GM12878 (cell line): ENCODE results near the gene QRFP. TPM values are rescaled to one million over a fixed set of nuclear protein-coding genes. Genes with fewer than 3 reads are reported as not detected.

ENCODE experiments used
- ATAC-seq: fragments of 200-7000 bp; cut with Tn5 transposase; 3 replicates; pipeline ENCODE4 v1.9.1; 2020; ENCODE audit warnings: mild to moderate bottlenecking, moderate library complexity
- BruUV-seq: library from RNA; stranded (reverse); fragments of 400-500 nt; replicated peaks from 2 replicates; lab custom pipeline; 2021; lab: Mats Ljungman, UMichigan
- CTCF ChIA-PET: fragments of 300-600 bp; sonication (Branson Sonifier 250); formaldehyde crosslinking; extraction: SDS; loops from one replicate; lab custom pipeline; 2021; ENCODE audit warnings: inconsistent platforms; lab: Yijun Ruan, JAX
- POLR2A ChIA-PET: fragments of 350-600 bp; formaldehyde crosslinking; extraction: SDS; loops from one replicate; lab custom pipeline; 2021; ENCODE audit warnings: inconsistent platforms; lab: Charles Lee
- RAD21 ChIA-PET: fragments of 300-600 bp; sonication (Branson Sonifier 250); formaldehyde crosslinking; loops from one replicate; lab custom pipeline; 2023; ENCODE audit warnings: antibody characterized with exemption; ENCODE audit not compliant: unreplicated experiment; lab: Charles Lee
- SMC1A ChIA-PET: fragments of 300-600 bp; sonication (Branson Sonifier 250); formaldehyde crosslinking; loops from one replicate; lab custom pipeline; 2023; ENCODE audit not compliant: unreplicated experiment, uncharacterized antibody; lab: Charles Lee
- DNase-seq: peaks from one replicate; pipeline ENCODE4 v3.0.0-alpha.2; 2011; ENCODE audit warnings: low read depth, low spot score
- FAIRE-seq: peaks from 3 replicates; lab custom pipeline; 2011; peaks lifted over from hg19 to GRCh38; lab: Jason Lieb, UNC
- H2AFZ ChIP-seq: 2 replicates; pipeline ENCODE4 v1.6.0; 2011; ENCODE audit warnings: low read depth, low read length, control low read depth; ENCODE audit not compliant: control insufficient read depth
- H3K27ac ChIP-seq: 2 replicates; pipeline ENCODE4 v1.5.1; 2011; ENCODE audit warnings: control low read depth; ENCODE audit not compliant: control insufficient read depth, insufficient read depth
- H3K27me3 ChIP-seq, 2 experiments: replicated peaks in 1 of 2; 2 replicates each; pipeline versions ENCODE4 v1.6.0 to v1.6.1; 2011; ENCODE audit warnings: low read length in 1 of 2; ENCODE audit not compliant: control insufficient read depth in 2 of 2, insufficient read depth in 2 of 2
- H3K36me3 ChIP-seq, 2 experiments: 2 replicates each; pipeline ENCODE4 v1.5.1; 2011; ENCODE audit warnings: low read length in 1 of 2; ENCODE audit not compliant: control insufficient read depth in 2 of 2, insufficient read depth in 2 of 2
- H3K4me1 ChIP-seq: 2 replicates; pipeline ENCODE4 v1.6.1; 2011; ENCODE audit warnings: mild to moderate bottlenecking, low read length, moderate library complexity, mixed read lengths; ENCODE audit not compliant: control insufficient read depth, insufficient read depth
- H3K4me2 ChIP-seq: 2 replicates; pipeline ENCODE4 v1.6.0; 2011; ENCODE audit warnings: control low read depth; ENCODE audit not compliant: control insufficient read depth, insufficient read depth
- H3K4me3 ChIP-seq: fragments of 200-600 bp; sonication (generic); 2 replicates; pipeline ENCODE4 v1.5.1; 2016
- H3K79me2 ChIP-seq: 2 replicates; pipeline ENCODE4 v1.6.0; 2011; ENCODE audit warnings: low read length; ENCODE audit not compliant: control insufficient read depth, insufficient read depth
- H3K9ac ChIP-seq: 2 replicates; pipeline ENCODE4 v1.8.0; 2011; ENCODE audit warnings: low read length, control low read depth, mixed read lengths; ENCODE audit not compliant: control insufficient read depth, insufficient read depth
- H3K9me3 ChIP-seq: replicated peaks from 3 replicates; pipeline ENCODE4 v1.5.1; 2011; ENCODE audit warnings: mild to moderate bottlenecking, low read length; ENCODE audit not compliant: control insufficient read depth, insufficient read depth
- H4K20me1 ChIP-seq: 2 replicates; pipeline ENCODE4 v1.6.0; 2011; ENCODE audit not compliant: control insufficient read depth, insufficient read depth
- BMI1 ChIP-seq: fragments of 450-650 bp; IDR thresholded peaks from 2 replicates; pipeline ENCODE4 v1.6.1; 2016; ENCODE audit warnings: mild to moderate bottlenecking, moderate library complexity, borderline replicate concordance
- CBX5 ChIP-seq: sonication (generic); IDR thresholded peaks from 2 replicates; pipeline ENCODE4 v1.6.1; 2016; ENCODE audit warnings: low read depth, moderate library complexity, mild to moderate bottlenecking, inconsistent platforms
- DPF2 ChIP-seq: fragments of 450-650 bp; IDR thresholded peaks from 2 replicates; pipeline ENCODE4 v1.6.1; 2017; ENCODE audit warnings: mild to moderate bottlenecking
- E2F4 ChIP-seq: IDR thresholded peaks from 2 replicates; pipeline ENCODE4 v1.6.1; 2012; ENCODE audit warnings: low read depth, low read length, improper control_type of control experiment
- FOXK2 ChIP-seq: fragments of 450-650 bp; IDR thresholded peaks from 2 replicates; pipeline ENCODE4 v1.6.1; 2017; ENCODE audit warnings: mild to moderate bottlenecking, moderate library complexity
- HDGF ChIP-seq: fragments of 450-650 bp; IDR thresholded peaks from 2 replicates; pipeline ENCODE4 v1.6.1; 2016; ENCODE audit warnings: antibody characterized with exemption
- KDM1A ChIP-seq: fragments of 200-600 bp; sonication (generic); IDR thresholded peaks from 2 replicates; pipeline ENCODE4 v1.6.1; 2016; ENCODE audit warnings: borderline replicate concordance
- LARP7 ChIP-seq: fragments of 450-650 bp; IDR thresholded peaks from 2 replicates; pipeline ENCODE4 v1.6.1; 2017; ENCODE audit warnings: mild to moderate bottlenecking
- MTA3 ChIP-seq: IDR thresholded peaks from 2 replicates; pipeline ENCODE4 v1.6.1; 2012; ENCODE audit warnings: low read length, inconsistent platforms, borderline replicate concordance
- NFYB ChIP-seq: IDR thresholded peaks from 2 replicates; pipeline ENCODE4 v1.6.1; 2011; ENCODE audit warnings: low read depth, mild to moderate bottlenecking, low read length, improper control_type of control experiment, moderate library complexity; ENCODE audit not compliant: insufficient read depth
- RAD21 ChIP-seq: IDR thresholded peaks from 2 replicates; pipeline ENCODE4 v1.6.1; 2011; ENCODE audit warnings: mild to moderate bottlenecking, low read depth, low read length, moderate library complexity; ENCODE audit not compliant: insufficient read depth
- RAD51 ChIP-seq: fragments of 450-650 bp; IDR thresholded peaks from 2 replicates; pipeline ENCODE4 v1.6.1; 2016; ENCODE audit warnings: moderate library complexity, mild to moderate bottlenecking, inconsistent platforms
- RELB ChIP-seq: fragments of 450-650 bp; IDR thresholded peaks from 2 replicates; pipeline ENCODE4 v1.6.1; 2017; ENCODE audit warnings: low read depth, mild to moderate bottlenecking, moderate library complexity
- SIN3A ChIP-seq: IDR thresholded peaks from 2 replicates; pipeline ENCODE4 v1.6.1; 2012; ENCODE audit warnings: low read depth, low read length, improper control_type of control experiment
- SMAD1 ChIP-seq: fragments of 450-650 bp; IDR thresholded peaks from 2 replicates; pipeline ENCODE4 v1.6.1; 2018; ENCODE audit warnings: mild to moderate bottlenecking, low read depth; ENCODE audit not compliant: partially characterized antibody
- SRF ChIP-seq, 2 experiments: IDR thresholded peaks; 2 replicates each; pipeline ENCODE4 v1.6.1; 2011; ENCODE audit warnings: low read depth in 2 of 2, low read length in 2 of 2, mild to moderate bottlenecking in 1 of 2, moderate library complexity in 1 of 2
- TARDBP ChIP-seq: IDR thresholded peaks from 2 replicates; pipeline ENCODE4 v1.6.1; 2016; ENCODE audit warnings: borderline replicate concordance
- WGBS: methylation state at CpG from one replicate; pipeline ENCODE4 v1.1.6; 2016; ENCODE audit warnings: low lambda C conversion rate; ENCODE audit not compliant: insufficient replicate concordance, insufficient coverage; ENCODE audit errors: missing lambda C conversion rate; 5-methylcytosine and 5-hydroxymethylcytosine counted together
- in situ Hi-C: fragments of 300-500 bp; cut with MboI; formaldehyde crosslinking; loops from 9 replicates; pipeline ENCODE4 v1.14.3; 2018; ENCODE audit warnings: mixed read lengths
- intact Hi-C: fragments of 100-400 bp; cut with micrococcal nuclease; formaldehyde crosslinking; loops from one replicate; pipeline ENCODE4 v1.14.2; 2022; ENCODE audit not compliant: unreplicated experiment
- polyA plus RNA-seq, 11 experiments: library from polyadenylated mRNA; depleted of rRNA in 4 of 11; unstranded in 6 of 11; stranded (reverse) in 5 of 11; fragments of >200 nt; fragmentation: Nextera tagmentation in 4 of 11; fragmentation: Illumina TruSeq in 1 of 11; extraction: Ambion mirVana in 4 of 11; extraction: Trizol in 1 of 11; gene quantifications; 1 replicate in 1 of 11; 2 replicates in 10 of 11; pipeline versions ENCODE4 v1.2.1 to v1.2.3, GENCODE V29; 2011 to 2016; ENCODE audit warnings: inconsistent platforms in 2 of 11, missing spikeins in 2 of 11, low read depth in 1 of 11
- total RNA-seq, 4 experiments: library from RNA; depleted of rRNA in 3 of 4; stranded (reverse); fragments of >200 nt in 3 of 4; fragmentation: Illumina TruSeq in 1 of 4; extraction: Trizol in 1 of 4; gene quantifications; 2 replicates each; pipeline versions ENCODE4 v1.2.1 to v1.2.3, GENCODE V29; 2013 to 2021
- TF ChIP-seq, protein P1 (sequence below): fragments of 450-650 bp; formaldehyde crosslinking; IDR thresholded peaks from 2 replicates; pipeline ENCODE4 v1.5.0; 2022; ENCODE audit warnings: mild to moderate bottlenecking, missing genetic modification characterization
- TF ChIP-seq, protein P2 (sequence below): IDR thresholded peaks from 2 replicates; pipeline ENCODE4 v1.6.1; 2011; ENCODE audit warnings: borderline replicate concordance, low read depth, mild to moderate bottlenecking, moderate library complexity, mixed read lengths, low read length; ENCODE audit not compliant: insufficient read depth; ENCODE audit errors: extremely low read length

The QRFP gene
- total and polyA plus RNA-seq, 10 of the 15 experiments (the other 5 are each of a cell fraction or from before 2014, with no cell fraction given), result not detected

- no peak for DNase-seq
- no TSS peak for BruUV-seq
- Histone ChIP-seq H3K27ac (no peak overlapping the region), H3K27me3 (no peaks in the 10 kb centered on the region; a peak in 1 of 4 replicates), H2AFZ (no peak overlapping the region), H3K9me3 (no peaks in the 10 kb centered on the region), H4K20me1 (no peaks in the 10 kb centered on the region), H3K79me2 (no peaks in the 10 kb centered on the region), H3K4me1 (peaks cover 6% of the 10 kb centered on the region), H3K4me2 (no peak overlapping the region), H3K9ac (no peak overlapping the region), H3K4me3 (no peak overlapping the region), H3K36me3 (no peaks in the 10 kb centered on the region)
- WGBS, result 35% methylated on average over 14 of the region's 14 CpGs
- SMC1A ChIA-PET, result no interaction called here
- no peak for ATAC-seq
- in situ Hi-C loops (no loop called here), intact Hi-C loops (no loop called here)
- POLR2A ChIA-PET, result no interaction called here
- FAIRE-seq, result no peak
- CTCF ChIA-PET, result interaction anchor here (0.6 kb wide), 1 partner anchor 125 kb away, joined by 3 read pairs; no protein-coding TSS in a partner anchor
- RAD21 ChIA-PET, result no interaction called here
- no peak for TF ChIP-seq RAD51
- no peak for TF ChIP-seq TARDBP
- no peak for TF ChIP-seq CBX5
- TF ChIP-seq, protein P1, sequence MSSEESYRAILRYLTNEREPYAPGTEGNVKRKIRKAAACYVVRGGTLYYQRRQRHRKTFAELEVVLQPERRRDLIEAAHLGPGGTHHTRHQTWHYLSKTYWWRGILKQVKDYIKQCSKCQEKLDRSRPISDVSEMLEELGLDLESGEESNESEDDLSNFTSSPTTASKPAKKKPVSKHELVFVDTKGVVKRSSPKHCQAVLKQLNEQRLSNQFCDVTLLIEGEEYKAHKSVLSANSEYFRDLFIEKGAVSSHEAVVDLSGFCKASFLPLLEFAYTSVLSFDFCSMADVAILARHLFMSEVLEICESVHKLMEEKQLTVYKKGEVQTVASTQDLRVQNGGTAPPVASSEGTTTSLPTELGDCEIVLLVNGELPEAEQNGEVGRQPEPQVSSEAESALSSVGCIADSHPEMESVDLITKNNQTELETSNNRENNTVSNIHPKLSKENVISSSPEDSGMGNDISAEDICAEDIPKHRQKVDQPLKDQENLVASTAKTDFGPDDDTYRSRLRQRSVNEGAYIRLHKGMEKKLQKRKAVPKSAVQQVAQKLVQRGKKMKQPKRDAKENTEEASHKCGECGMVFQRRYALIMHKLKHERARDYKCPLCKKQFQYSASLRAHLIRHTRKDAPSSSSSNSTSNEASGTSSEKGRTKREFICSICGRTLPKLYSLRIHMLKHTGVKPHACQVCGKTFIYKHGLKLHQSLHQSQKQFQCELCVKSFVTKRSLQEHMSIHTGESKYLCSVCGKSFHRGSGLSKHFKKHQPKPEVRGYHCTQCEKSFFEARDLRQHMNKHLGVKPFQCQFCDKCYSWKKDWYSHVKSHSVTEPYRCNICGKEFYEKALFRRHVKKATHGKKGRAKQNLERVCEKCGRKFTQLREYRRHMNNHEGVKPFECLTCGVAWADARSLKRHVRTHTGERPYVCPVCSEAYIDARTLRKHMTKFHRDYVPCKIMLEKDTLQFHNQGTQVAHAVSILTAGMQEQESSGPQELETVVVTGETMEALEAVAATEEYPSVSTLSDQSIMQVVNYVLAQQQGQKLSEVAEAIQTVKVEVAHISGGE (CRISPR knock-in tag), result no peak
- TF ChIP-seq E2F4, result no peak
- no peak for TF ChIP-seq BMI1
- TF ChIP-seq FOXK2, result no peak
- TF ChIP-seq DPF2, result no peak
- no peak for TF ChIP-seq SRF (IDR thresholded peaks at IDR 0.05; ENCODE audit: low read depth in 2 of 2, low read length in 2 of 2)
- no peak for TF ChIP-seq KDM1A
- TF ChIP-seq LARP7, result no peak
- TF ChIP-seq SMAD1, result no peak
- no peak for TF ChIP-seq NFYB
- TF ChIP-seq HDGF, result no peak
- no peak for TF ChIP-seq RELB
- TF ChIP-seq SIN3A, result no peak
- TF ChIP-seq, protein P2, sequence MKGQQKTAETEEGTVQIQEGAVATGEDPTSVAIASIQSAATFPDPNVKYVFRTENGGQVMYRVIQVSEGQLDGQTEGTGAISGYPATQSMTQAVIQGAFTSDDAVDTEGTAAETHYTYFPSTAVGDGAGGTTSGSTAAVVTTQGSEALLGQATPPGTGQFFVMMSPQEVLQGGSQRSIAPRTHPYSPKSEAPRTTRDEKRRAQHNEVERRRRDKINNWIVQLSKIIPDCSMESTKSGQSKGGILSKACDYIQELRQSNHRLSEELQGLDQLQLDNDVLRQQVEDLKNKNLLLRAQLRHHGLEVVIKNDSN, result no peak
- TF ChIP-seq MTA3, result no peak
- TF ChIP-seq RAD21, result no peak
These were observed 24.2 kb upstream of the QRFP start for GRCh38 chr9:130920762-130921299.
